HG03342 (cell line): ENCODE measurements around the gene PASK.
"Not testable (repeated sequence)": the region's sequence is repeated elsewhere in the genome, so short reads cannot be mapped to it uniquely, and the experiment has no call there.

Experiments
- ATAC-seq: cut with Tn5 transposase; IDR thresholded peaks from one replicate; pipeline ENCODE4 v1.9.1; 2021; ENCODE audit warnings: mild to moderate bottlenecking, moderate library complexity; ENCODE audit not compliant: unreplicated experiment

The PASK gene

DNA sequence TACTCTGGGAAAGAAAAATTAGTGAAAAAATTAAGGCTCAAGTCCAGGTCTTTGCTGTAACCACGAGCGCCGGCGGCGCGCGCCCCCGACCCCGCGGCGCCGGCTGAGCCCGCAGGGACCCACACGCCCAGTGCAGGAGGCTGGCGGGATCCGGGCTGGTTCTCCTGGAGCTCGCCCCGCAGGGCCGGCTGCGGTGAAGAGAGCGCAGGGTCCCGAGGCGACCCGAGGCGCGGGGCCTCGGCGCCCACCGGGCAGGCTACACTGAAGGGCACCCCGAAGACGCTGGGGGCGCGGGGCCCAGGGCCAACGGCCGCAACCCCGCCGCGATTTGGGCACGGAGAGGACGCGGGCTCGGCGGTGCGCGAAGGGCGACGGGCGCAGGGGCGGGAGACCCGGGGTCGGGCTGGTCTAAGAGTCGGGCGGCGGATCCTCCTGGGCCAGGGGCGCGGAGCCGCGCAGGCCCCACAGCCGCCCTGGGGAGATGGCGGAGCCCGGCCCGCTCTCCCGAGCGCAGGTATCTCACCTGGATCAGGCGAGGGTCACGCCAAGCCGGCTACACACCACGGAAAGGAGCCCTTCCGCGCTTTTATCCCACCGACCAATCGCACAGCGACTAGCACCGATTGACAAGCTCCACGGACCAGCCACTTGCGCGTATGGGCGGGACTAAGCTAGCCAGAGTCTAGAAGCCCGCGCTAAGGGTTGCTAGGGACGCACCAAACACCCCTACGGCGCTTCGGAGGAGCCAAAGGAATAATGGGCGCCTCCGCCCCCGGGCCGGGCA, at the start of gene PASK:
Gene PASK, minus strand, starts transcription at position 582 of the 784 bp plus-strand sequence. CDS start 6,440 bp downstream, outside the sequence.
- peak; percentile 79 for ATAC-seq

GRCh38 chr2:241198381-241199279, 49.4 kb upstream of the PASK start:
- no peak for ATAC-seq

GRCh38 chr2:241197947-241198346, 48.7 kb upstream of the PASK start:
- ATAC-seq, result no peak

DNA sequence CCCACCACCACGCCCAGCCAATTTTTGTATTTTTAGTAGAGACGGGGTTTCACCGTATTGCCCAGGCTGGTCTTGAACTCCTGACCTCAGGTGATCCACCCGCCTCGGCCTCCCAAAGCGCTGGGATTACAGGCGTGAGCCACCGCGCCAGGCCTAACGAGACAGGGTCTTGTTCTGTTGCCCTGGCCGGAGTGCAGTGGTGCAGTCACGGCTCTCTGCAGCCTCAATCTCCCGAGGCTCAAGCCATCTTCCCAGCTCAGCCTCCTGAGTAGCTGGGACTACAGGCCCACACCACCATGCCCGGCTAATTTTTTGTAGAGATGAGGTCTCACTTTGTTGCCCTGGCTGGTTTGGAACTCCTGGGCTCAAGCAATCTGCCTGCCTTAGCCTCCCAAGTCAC, 48.0 kb upstream of the PASK start:
- ATAC-seq, result not testable (repeated sequence)

DNA sequence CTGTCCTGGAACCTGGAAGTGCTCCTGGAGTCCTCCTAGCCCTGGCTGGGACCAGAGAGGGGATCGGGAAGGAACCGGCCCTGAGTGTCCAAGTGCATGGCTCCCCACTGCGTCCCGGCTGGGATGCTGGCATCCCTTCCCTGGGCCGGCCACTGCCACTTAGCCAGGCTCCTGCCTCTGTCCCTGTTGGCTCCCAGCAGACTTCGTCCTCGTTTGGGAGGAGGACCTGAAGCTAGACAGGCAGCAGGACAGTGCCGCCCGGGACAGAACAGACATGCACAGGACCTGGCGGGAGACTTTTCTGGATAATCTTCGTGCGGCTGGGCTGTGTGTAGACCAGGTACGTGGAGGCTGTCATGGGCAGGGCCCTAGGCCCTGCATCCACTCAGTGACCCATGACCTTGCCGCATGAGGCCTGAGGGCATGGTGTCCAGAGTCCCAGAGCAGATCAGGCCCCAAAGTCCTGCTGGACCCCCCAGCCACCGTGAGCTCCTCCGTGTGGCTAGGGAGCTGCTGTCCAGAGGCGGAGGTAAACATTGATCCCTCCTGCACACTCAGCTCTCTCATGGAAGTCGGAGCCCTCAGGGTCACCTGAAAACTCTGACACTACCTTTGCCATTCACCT, 46.3 kb upstream of the PASK start:
- no peak for ATAC-seq

DNA sequence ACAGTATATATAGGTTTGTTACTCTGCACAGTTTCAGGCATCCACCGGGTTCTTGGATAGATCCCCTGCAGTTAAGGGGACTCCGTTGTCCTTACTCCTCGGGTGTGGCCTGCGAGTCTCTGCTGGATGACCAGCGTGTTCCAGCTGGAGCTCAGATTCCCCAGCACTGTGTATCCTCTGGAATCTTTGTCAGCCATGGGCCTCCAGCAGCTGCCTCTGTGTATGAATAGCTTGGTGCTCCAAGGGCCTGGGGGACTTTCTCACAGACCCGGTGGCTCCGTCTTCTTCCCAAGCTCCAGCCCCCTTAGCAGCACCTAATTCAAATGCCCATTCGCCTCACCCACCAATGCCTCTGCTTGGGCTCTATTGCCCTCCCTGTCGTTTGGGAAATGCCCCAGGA, 45.5 kb upstream of the PASK start:
- ATAC-seq, result no peak

- ATAC-seq, result no peak
These were observed 44.0 kb upstream of the PASK start for GRCh38 chr2:241193271-241193670.

DNA sequence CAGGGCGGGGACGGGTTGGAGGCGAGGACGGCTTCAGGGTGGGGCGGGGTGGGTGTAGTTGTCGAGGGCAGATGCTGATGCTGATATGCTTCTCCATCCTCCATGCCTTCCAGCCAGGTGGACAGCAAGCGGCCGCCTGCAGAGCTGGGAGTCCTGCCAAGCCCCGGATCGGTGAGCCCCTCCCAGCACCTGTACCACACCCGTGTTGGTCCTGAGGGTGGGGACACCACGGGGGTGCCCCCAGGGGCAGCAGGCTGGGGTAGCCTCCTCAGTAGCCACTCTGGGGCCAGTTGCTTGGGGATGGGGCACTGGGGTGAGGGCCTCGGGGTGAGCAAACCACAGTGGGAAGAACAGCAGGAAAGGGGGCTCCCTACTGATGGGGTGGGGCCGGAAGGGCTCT, 41.8 kb upstream of the PASK start:
- ATAC-seq, result no peak

- no peak for ATAC-seq
These were observed 41.2 kb upstream of the PASK start for GRCh38 chr2:241190291-241190981.

- ATAC-seq, result no peak
These were observed 40.6 kb upstream of the PASK start for GRCh38 chr2:241189856-241190201.

- ATAC-seq, result no peak
These were observed 40.0 kb upstream of the PASK start for GRCh38 chr2:241189093-241189855.

- ATAC-seq, result no peak
These were observed 39.3 kb upstream of the PASK start, which contains the start of gene ANO7 for GRCh38 chr2:241188361-241189092. Gene ANO7 (plus strand): TSS chr2:241188677. CDS start chr2:241190064, 1,387 bp downstream.

DNA sequence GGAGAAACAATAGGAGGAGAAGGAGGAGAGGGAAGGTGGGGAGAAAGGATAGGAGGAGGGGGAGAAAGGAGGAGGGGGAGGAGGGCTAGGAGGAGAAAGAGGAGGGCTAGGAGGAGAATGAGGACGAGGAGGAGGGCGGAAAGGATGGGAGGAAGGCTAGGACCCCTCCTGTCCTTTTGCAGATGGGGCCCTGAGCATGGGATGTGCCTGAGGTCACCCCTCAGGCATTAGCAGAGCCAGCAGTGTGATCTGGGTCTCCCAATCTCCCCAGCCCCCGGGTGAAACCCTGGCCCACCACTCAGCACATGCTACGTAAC, 38.6 kb upstream of the PASK start:
- ATAC-seq, result no peak

DNA sequence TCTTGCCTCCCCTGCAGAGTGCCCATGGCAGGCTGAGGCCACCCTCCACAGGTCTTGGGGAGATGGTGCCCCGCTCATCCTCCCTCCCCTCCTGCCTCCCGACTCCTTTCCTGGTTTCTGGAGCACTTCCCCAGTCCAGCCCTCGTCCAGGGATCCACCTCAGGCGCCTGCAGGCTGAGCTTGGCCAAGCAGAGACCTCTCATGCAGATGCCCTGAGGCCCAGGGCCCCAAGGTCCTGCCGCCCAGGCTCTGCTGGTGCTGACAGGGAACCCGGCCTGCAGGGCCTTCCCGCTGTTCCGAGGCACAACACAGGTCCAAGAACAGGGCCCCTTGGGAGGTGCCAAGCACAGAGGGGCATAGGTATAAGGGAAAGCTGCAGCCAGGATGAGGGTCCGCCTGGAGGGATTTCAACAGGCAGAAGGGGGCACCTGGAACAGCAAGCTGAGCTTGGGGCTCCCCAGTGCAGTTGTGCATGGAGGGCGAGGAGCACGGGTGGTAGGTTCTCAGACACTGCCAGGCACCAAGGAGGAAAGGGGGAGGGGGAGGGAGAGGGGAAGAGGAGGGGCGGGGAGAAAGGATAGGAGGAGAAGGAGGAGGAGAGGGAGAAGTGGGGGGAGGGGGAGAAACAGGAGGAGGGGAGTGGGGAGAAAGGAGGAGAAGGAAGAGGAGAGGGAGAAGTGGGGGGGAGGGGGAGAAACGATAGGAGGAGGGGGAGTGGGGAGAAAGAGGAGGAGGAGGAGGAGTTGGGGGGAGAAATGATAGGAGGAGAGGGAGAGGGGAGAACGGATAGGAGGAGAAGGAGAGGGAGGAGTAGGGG, 38.0 kb upstream of the PASK start:
- ATAC-seq, result no peak

DNA sequence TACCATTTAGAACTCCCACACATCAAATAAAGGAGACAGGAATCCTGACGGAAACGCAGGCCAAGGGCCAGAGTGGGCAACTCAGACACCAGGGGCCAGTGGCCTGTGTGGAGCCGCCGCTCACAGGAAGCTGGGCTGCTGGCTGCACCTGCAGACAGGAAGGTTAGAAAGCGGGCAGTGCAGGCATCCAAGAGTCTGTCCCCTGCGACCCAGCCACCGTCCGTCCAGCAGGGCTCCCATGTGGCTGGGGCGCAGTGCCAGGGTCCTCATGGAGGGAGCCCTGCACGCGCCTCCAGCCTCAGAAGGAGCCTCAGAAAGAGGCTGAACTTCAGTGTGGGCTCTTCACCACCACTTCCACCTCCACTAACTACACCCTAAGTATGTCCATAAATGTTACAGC, 36.7 kb upstream of the PASK start:
- no peak for ATAC-seq

DNA sequence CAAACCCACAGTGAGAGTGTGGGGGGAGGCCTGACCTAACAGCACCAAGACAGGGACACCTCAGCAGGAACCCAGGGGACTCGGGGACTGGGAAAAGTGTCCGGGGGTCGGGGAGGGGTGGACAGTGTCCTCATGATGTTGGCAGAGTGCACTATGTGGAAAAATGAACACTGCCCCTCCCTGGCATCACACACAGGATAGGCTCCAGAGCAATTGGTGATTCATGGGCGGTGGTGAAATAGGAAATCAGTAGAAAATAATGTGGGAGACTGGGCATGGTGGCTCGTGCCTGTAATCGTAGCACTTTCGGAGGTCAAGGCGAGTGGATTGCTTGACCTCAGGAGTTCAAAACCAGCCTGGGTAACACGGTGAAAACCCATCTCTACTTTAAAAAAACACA, 35.6 kb upstream of the PASK start:
- ATAC-seq, result no peak

- ATAC-seq, result no peak
These were observed 33.9 kb upstream of the PASK start for GRCh38 chr2:241183221-241183620.

- ATAC-seq, result no peak
These were observed 33.4 kb upstream of the PASK start for GRCh38 chr2:241182531-241183133.
